Esophagus muscularis mucosa (tissue), 3 donors: ENCODE results near the gene KLK3.

Source experiments
- POLR2A ChIP-seq: fragments of 450-650 bp; IDR thresholded peaks from one replicate; pipeline ENCODE4 v1.6.1; 2017; ENCODE audit warnings: antibody characterized with exemption, moderate library complexity, mild to moderate bottlenecking, low read depth
- POLR2AphosphoS5 ChIP-seq, 2 donors: sonication (generic); formaldehyde crosslinking; IDR thresholded peaks; one replicate each; pipeline ENCODE4 v1.6.1; 2017; ENCODE audit warnings: antibody characterized with exemption in 2 of 2
- TF ChIP-seq, protein P1 (sequence below), 3 experiments: fragments of 200-600 bp in 2 of 3; fragments of 450-650 bp in 1 of 3; sonication (generic) in 2 of 3; IDR thresholded peaks; one replicate each; pipeline ENCODE4 v1.5.1; 2017 to 2019; ENCODE audit warnings: antibody characterized with exemption in 3 of 3, mild to moderate bottlenecking in 2 of 3, moderate library complexity in 1 of 3

DNA sequence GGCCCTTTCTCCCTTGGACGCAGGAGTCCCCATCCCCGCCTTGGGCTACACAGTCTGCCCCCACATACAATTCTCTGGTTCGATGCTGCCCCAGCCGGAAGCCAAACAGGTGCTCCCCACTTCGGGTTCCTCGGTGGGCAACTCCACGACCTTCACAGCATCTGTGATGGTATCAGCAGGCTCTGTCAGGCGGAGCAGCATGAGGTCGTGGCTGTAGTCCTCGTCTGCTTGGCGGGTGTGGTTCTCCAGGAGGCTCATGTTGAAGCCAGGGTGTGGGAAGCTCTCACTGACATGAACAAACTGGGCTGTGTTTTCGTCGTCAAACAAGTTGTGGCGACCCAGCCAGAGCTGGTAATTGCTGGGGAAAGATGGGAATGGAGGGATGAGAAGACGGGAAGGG is 34.6 kb upstream of the KLK3 start:
- TF ChIP-seq, protein P1, sequence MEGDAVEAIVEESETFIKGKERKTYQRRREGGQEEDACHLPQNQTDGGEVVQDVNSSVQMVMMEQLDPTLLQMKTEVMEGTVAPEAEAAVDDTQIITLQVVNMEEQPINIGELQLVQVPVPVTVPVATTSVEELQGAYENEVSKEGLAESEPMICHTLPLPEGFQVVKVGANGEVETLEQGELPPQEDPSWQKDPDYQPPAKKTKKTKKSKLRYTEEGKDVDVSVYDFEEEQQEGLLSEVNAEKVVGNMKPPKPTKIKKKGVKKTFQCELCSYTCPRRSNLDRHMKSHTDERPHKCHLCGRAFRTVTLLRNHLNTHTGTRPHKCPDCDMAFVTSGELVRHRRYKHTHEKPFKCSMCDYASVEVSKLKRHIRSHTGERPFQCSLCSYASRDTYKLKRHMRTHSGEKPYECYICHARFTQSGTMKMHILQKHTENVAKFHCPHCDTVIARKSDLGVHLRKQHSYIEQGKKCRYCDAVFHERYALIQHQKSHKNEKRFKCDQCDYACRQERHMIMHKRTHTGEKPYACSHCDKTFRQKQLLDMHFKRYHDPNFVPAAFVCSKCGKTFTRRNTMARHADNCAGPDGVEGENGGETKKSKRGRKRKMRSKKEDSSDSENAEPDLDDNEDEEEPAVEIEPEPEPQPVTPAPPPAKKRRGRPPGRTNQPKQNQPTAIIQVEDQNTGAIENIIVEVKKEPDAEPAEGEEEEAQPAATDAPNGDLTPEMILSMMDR (IDR thresholded peaks at IDR 0.05), result no peak
- TF ChIP-seq POLR2A, result no peak
- no peak for TF ChIP-seq POLR2AphosphoS5 (IDR thresholded peaks at IDR 0.05)
